GM12878 (cell line): Measurements from ENCODE around the gene B4GALNT4.

Experiments
- MAX ChIP-seq: IDR thresholded peaks from 2 replicates; pipeline ENCODE4 v1.6.1; 2012; ENCODE audit warnings: low read depth, low read length, improper control_type of control experiment
- POLR2AphosphoS5 ChIP-seq: IDR thresholded peaks from 2 replicates; pipeline ENCODE4 v1.6.1; 2011; ENCODE audit warnings: mild to moderate bottlenecking, low read length, inconsistent platforms
- RAD21 ChIP-seq: IDR thresholded peaks from 2 replicates; pipeline ENCODE4 v1.6.1; 2011; ENCODE audit warnings: mild to moderate bottlenecking, low read depth, low read length, moderate library complexity; ENCODE audit not compliant: insufficient read depth
- YY1 ChIP-seq: IDR thresholded peaks from 2 replicates; pipeline ENCODE4 v1.6.1; 2011; ENCODE audit warnings: low read depth, mild to moderate bottlenecking, low read length
- ZNF274 ChIP-seq: IDR thresholded peaks from one replicate; pipeline ENCODE4 v1.8.0; 2011; ENCODE audit not compliant: insufficient read length, insufficient read depth
- ZSCAN29 ChIP-seq: fragments of 450-650 bp; IDR thresholded peaks from 2 replicates; pipeline ENCODE4 v1.6.1; 2017; ENCODE audit warnings: mild to moderate bottlenecking, moderate library complexity
- TF ChIP-seq, protein P1 (sequence below): fragments of 450-650 bp; IDR thresholded peaks from 2 replicates; pipeline ENCODE4 v1.6.1; 2016; ENCODE audit warnings: mild to moderate bottlenecking, moderate library complexity, borderline replicate concordance

- TF ChIP-seq MAX: no peak
- no peak for TF ChIP-seq POLR2AphosphoS5
- TF ChIP-seq RAD21: no peak
- TF ChIP-seq, protein P1, sequence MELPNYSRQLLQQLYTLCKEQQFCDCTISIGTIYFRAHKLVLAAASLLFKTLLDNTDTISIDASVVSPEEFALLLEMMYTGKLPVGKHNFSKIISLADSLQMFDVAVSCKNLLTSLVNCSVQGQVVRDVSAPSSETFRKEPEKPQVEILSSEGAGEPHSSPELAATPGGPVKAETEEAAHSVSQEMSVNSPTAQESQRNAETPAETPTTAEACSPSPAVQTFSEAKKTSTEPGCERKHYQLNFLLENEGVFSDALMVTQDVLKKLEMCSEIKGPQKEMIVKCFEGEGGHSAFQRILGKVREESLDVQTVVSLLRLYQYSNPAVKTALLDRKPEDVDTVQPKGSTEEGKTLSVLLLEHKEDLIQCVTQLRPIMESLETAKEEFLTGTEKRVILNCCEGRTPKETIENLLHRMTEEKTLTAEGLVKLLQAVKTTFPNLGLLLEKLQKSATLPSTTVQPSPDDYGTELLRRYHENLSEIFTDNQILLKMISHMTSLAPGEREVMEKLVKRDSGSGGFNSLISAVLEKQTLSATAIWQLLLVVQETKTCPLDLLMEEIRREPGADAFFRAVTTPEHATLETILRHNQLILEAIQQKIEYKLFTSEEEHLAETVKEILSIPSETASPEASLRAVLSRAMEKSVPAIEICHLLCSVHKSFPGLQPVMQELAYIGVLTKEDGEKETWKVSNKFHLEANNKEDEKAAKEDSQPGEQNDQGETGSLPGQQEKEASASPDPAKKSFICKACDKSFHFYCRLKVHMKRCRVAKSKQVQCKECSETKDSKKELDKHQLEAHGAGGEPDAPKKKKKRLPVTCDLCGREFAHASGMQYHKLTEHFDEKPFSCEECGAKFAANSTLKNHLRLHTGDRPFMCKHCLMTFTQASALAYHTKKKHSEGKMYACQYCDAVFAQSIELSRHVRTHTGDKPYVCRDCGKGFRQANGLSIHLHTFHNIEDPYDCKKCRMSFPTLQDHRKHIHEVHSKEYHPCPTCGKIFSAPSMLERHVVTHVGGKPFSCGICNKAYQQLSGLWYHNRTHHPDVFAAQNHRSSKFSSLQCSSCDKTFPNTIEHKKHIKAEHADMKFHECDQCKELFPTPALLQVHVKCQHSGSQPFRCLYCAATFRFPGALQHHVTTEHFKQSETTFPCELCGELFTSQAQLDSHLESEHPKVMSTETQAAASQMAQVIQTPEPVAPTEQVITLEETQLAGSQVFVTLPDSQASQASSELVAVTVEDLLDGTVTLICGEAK: no peak
- no peak for TF ChIP-seq ZNF274
- TF ChIP-seq ZSCAN29: no peak
- TF ChIP-seq YY1: no peak
Observed at GRCh38 chr11:405954-406795, 36.9 kb downstream of the B4GALNT4 start.
